ENCODE measurements around the gene SIL1.
"Not testable (repeated sequence)": the region's sequence is repeated elsewhere in the genome, so short reads cannot be mapped to it uniquely, and the experiment has no call there.

- TF ChIP-seq CTCF (IDR thresholded peaks at IDR 0.05; ENCODE audit: insufficient read depth, low read depth, low read length); EZH2 (IDR thresholded peaks at IDR 0.05; ENCODE audit: insufficient read depth, low read length): not testable (repeated sequence)
These were observed 18.2 kb downstream of the SIL1 start for GRCh38 chr5:139179778-139180513.
